Activated T-helper 17 cell treated with anti-CD3 and anti-CD28 coated beads, Interleukin-2, amount 50 U/mL, for 72 hours (primary cell): ENCODE data around the gene SCG5. TPM values are rescaled to one million over a fixed set of nuclear protein-coding genes. Genes with fewer than 3 reads are reported as not detected.

Experiments used
- ATAC-seq: fragments of 150-1000 bp; cut with Tn5 transposase; replicated peaks from 2 replicates; pipeline ENCODE4 v1.10.0; 2021; ENCODE audit warnings: mild to moderate bottlenecking, moderate library complexity
- H3K27ac Mint-ChIP-seq: one replicate; pipeline ENCODE4 v1.8.0; 2022; ENCODE audit warnings: mixed read lengths
- H3K27me3 Mint-ChIP-seq: one replicate; pipeline ENCODE4 v1.8.0; 2022; ENCODE audit warnings: mixed read lengths
- H3K36me3 Mint-ChIP-seq: one replicate; pipeline ENCODE4 v1.8.0; 2022; ENCODE audit warnings: low read depth, mild to moderate bottlenecking, mixed read lengths
- H3K4me1 Mint-ChIP-seq: one replicate; pipeline ENCODE4 v1.8.0; 2022; ENCODE audit warnings: mixed read lengths
- H3K4me3 Mint-ChIP-seq: one replicate; pipeline ENCODE4 v1.8.0; 2022; ENCODE audit warnings: mild to moderate bottlenecking, mixed read lengths
- H3K9me3 Mint-ChIP-seq: one replicate; pipeline ENCODE4 v1.8.0; 2022; ENCODE audit warnings: mixed read lengths
- total RNA-seq, 2 donors: library from RNA; stranded (reverse); gene quantifications; one replicate each; pipeline ENCODE4 v1.2.3, GENCODE V29; 2022

The SCG5 gene
- total RNA-seq, 2 donors from 2014 or later: 2.9 to 3.5 TPM

GRCh38 chr15:32671339-32672325 lies 30.1 kb downstream of the SCG5 start:
- H3K4me1 Mint-ChIP-seq: no peaks in the 10 kb centered on the region
- H3K27me3 Mint-ChIP-seq: no peaks in the 10 kb centered on the region
- H3K9me3 Mint-ChIP-seq: no peaks in the 10 kb centered on the region
- H3K36me3 Mint-ChIP-seq: no peaks in the 10 kb centered on the region
- no peak for ATAC-seq
- no peak overlapping the region for H3K4me3 Mint-ChIP-seq
- no peak overlapping the region for H3K27ac Mint-ChIP-seq

- no peak overlapping the region for H3K4me3 Mint-ChIP-seq
- H3K27me3 Mint-ChIP-seq: no peaks in the 10 kb centered on the region
- no peak overlapping the region for H3K27ac Mint-ChIP-seq
- H3K36me3 Mint-ChIP-seq: no peaks in the 10 kb centered on the region
- no peak for ATAC-seq
- H3K4me1 Mint-ChIP-seq: no peaks in the 10 kb centered on the region
- no peaks in the 10 kb centered on the region for H3K9me3 Mint-ChIP-seq
These were observed 33.2 kb downstream of the SCG5 start for GRCh38 chr15:32674681-32675080.

DNA sequence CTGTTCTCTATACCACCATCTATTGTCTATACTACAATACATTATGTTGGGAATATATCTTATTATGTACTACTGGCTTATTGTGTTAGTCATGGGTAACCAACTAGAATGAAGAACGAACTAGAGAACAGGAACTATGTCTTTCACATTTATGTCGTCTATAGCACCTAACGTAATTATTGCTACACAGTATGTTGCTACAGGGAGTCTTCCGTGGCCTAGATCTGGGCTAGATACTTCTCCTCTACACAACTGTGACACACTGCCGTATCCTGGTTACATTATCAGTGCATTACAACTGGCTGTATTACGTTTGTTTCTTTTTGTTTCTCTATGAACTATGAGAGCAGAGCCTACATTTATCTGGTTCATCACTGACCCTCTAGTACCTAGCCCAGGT lies 34.0 kb downstream of the SCG5 start:
- Mint-ChIP-seq H3K36me3 (no peaks in the 10 kb centered on the region), H3K27me3 (no peaks in the 10 kb centered on the region), H3K9me3 (no peaks in the 10 kb centered on the region), H3K27ac (no peak overlapping the region), H3K4me1 (no peaks in the 10 kb centered on the region), H3K4me3 (no peak overlapping the region)
- ATAC-seq: no peak

GRCh38 chr15:32676169-32676568 lies 34.7 kb downstream of the SCG5 start:
- Mint-ChIP-seq H3K4me1 (no peaks in the 10 kb centered on the region), H3K9me3 (no peaks in the 10 kb centered on the region), H3K27me3 (no peaks in the 10 kb centered on the region), H3K36me3 (no peaks in the 10 kb centered on the region), H3K27ac (no peak overlapping the region), H3K4me3 (no peak overlapping the region)
- ATAC-seq: no peak

- H3K27me3 Mint-ChIP-seq: no peaks in the 10 kb centered on the region
- H3K27ac Mint-ChIP-seq: no peak overlapping the region
- H3K36me3 Mint-ChIP-seq: no peaks in the 10 kb centered on the region
- H3K4me3 Mint-ChIP-seq: no peak overlapping the region
- ATAC-seq: no peak
- no peaks in the 10 kb centered on the region for H3K9me3 Mint-ChIP-seq
- no peaks in the 10 kb centered on the region for H3K4me1 Mint-ChIP-seq
These were observed 35.8 kb downstream of the SCG5 start for GRCh38 chr15:32677238-32677750.

GRCh38 chr15:32679298-32679690 lies 37.8 kb downstream of the SCG5 start:
- Mint-ChIP-seq H3K27ac (no peak overlapping the region), H3K27me3 (no peaks in the 10 kb centered on the region), H3K4me1 (no peaks in the 10 kb centered on the region), H3K4me3 (no peak overlapping the region), H3K9me3 (no peaks in the 10 kb centered on the region), H3K36me3 (no peaks in the 10 kb centered on the region)
- ATAC-seq: no peak

DNA sequence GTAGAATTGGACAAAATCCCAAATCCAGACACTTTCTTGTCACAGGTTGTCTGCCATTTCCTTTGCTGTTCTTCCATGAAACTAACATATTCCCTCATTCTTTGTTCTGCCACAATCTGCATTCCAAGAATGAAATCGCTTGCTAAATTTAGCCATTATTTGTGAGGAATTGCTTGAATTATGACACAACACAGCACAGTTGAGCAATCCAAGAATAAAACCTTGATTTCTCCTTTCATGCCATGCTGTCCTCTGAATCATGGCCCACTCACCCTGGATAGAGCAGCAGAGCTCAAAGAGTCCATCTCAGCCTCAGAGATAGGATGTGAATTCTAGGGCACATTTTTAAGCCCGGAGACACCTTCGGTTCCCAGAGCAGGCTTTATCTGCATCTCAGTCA lies 41.1 kb downstream of the SCG5 start:
- no peak for ATAC-seq
- Mint-ChIP-seq H3K36me3 (no peaks in the 10 kb centered on the region), H3K9me3 (peaks cover 4% of the 10 kb centered on the region), H3K27me3 (no peaks in the 10 kb centered on the region), H3K27ac (no peak overlapping the region), H3K4me1 (no peaks in the 10 kb centered on the region), H3K4me3 (no peak overlapping the region)

DNA sequence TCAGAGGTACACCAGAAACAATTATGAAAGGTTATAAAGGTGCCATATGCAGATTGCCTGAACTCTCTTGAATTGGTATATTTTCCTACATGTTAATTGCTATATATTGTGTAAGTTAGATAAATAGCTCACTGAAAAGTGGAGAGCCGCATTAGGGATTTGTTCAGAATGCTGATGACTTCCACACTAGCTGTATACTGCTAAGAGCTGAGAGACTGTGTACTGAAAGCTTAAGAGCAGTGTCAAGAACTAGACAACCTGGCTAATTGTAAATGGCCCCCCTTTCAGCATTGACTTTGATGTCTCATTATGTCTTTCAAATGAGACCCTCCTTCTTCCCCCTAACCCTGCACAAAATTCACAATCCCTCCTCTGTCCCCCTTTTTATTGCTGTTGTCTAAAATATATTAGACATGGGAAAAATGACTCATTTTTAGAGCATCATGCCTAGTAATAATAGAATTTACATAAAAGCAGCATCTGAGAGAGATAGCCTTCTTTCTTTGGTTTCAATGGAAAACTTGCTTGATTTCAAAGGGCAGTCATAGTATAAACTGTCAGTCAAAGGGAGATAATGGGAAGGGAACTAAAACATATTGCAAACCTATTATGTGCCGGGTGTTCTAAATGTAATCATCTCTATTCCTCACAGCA lies 41.6 kb downstream of the SCG5 start:
- no peak for ATAC-seq
- H3K4me1 Mint-ChIP-seq: no peaks in the 10 kb centered on the region
- H3K27me3 Mint-ChIP-seq: no peaks in the 10 kb centered on the region
- H3K27ac Mint-ChIP-seq: no peak overlapping the region
- peaks cover 4% of the 10 kb centered on the region for H3K9me3 Mint-ChIP-seq
- H3K4me3 Mint-ChIP-seq: no peak overlapping the region
- H3K36me3 Mint-ChIP-seq: no peaks in the 10 kb centered on the region

DNA sequence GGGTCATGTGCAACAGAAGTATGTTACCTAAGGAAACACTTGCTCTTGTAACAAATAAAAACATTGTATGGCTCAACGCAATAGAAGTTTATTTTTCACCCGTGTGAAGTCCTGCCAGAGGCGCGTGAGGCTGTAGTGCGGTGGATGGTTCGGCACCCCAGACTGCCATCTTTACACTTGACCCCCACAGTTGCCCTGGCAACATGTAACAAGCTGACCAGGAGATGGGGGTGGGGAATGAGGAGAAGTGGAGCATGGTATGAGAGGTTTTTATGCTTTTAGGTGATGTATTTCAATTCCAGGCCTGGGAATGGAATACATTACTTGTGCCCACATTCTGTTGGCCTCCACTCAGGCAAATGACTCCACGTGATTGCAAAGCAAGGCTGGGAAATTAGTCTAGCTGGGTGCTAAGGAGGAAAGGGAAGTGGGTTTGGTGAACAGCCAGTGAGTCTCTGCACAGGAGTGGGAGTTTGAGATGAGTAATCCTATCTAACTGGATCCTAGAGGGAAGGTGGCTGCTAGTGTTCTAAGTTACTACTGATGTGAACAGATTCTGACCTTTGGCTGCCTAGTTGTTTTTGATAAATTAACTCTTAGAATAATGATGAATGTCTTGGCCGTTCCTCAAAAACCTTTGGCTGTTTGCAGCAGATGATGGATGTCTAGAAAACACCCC lies 42.5 kb downstream of the SCG5 start:
- Mint-ChIP-seq H3K9me3 (peaks cover 4% of the 10 kb centered on the region), H3K4me3 (no peak overlapping the region)

DNA sequence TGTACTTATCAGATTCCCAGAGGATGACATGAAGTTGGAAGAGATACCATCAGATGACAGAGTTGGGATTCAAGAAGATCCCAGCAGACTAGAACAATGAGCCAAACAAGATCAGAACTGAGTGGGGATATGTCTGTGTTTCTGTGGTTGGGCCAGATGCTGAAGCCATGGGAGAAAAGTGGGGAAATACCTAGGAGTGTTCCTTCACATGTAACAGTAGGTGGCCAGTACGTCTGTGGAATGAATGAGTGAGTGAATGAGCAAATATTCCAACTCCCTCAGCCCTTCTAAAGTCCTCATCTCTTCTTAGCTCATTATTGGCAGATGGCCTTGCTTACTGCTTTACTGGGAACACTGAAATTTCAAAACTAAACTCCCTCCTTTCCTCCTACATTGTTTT lies 44.1 kb downstream of the SCG5 start:
- H3K4me3 Mint-ChIP-seq: no peak overlapping the region
- no peaks in the 10 kb centered on the region for H3K36me3 Mint-ChIP-seq
- H3K9me3 Mint-ChIP-seq: peaks cover 4% of the 10 kb centered on the region
- H3K4me1 Mint-ChIP-seq: no peaks in the 10 kb centered on the region
- ATAC-seq: no peak
- no peak overlapping the region for H3K27ac Mint-ChIP-seq
- no peaks in the 10 kb centered on the region for H3K27me3 Mint-ChIP-seq

More for the DNA sequence above, 42.5 kb downstream of the SCG5 start:
- no peaks in the 10 kb centered on the region for H3K4me1 Mint-ChIP-seq
- no peaks in the 10 kb centered on the region for H3K27me3 Mint-ChIP-seq
- H3K36me3 Mint-ChIP-seq: no peaks in the 10 kb centered on the region
- no peak overlapping the region for H3K27ac Mint-ChIP-seq
- peak; percentile 79 for ATAC-seq

DNA sequence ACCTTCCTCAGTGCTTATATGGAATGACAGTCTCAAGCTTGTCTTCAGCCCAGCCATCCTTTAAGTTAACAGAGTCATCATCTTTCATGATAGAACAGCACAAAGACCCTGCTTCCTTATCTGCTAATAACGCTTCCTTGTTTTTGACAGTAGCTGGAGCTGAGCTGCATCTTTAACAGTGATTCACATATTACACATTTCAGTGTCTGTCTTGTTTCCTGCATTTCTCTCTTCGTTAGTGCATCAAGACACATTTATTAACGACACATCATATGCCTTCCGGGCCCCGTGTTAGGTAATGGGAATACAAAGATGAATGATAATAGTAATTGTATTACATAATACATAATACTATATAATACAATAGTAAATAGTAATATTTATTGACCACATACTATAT lies 46.0 kb downstream of the SCG5 start:
- no peaks in the 10 kb centered on the region for H3K4me1 Mint-ChIP-seq
- H3K27me3 Mint-ChIP-seq: no peaks in the 10 kb centered on the region
- no peak for ATAC-seq
- no peak overlapping the region for H3K27ac Mint-ChIP-seq
- H3K4me3 Mint-ChIP-seq: no peak overlapping the region
- H3K9me3 Mint-ChIP-seq: peaks cover 4% of the 10 kb centered on the region
- H3K36me3 Mint-ChIP-seq: no peaks in the 10 kb centered on the region

GRCh38 chr15:32688151-32688639 lies 46.7 kb downstream of the SCG5 start:
- no peak overlapping the region for H3K27ac Mint-ChIP-seq
- no peaks in the 10 kb centered on the region for H3K36me3 Mint-ChIP-seq
- H3K9me3 Mint-ChIP-seq: peaks cover 4% of the 10 kb centered on the region
- H3K4me3 Mint-ChIP-seq: no peak overlapping the region
- H3K27me3 Mint-ChIP-seq: no peaks in the 10 kb centered on the region
- H3K4me1 Mint-ChIP-seq: no peaks in the 10 kb centered on the region
- ATAC-seq: no peak

DNA sequence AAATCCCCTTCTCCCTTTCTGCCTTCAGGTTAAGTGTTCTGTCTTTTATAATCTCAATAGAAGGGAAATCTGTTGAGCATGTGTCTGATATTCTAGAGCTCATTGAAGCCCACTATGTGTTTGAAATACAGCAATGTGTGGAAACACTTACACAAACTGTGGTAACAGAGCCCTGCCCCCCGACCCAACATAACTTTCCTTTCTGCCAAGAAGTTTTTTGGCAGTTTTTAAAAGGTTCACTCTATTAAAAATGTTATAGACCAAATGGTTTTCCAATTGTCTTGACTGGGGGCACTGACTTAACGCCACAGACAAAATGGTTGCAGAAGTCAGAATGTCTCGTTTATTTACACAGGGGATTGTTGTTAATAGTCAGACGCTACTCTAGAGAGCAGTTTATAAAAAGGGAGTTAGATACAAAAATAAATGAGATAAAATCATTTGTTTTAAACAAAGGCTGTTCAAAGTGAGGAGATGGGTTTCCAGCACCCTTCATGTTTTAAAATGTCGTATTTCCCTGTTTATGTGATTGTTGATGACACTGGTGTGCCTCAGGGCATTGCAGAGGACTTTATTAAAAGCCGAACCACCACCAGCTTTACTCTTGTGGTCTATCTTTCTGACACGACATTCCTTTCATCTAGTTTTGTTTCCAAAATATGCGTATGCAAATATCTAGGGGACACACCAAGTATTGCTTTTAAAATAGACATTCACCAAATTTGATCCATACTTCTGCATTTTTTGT lies 49.6 kb downstream of the SCG5 start:
- Mint-ChIP-seq H3K27me3 (no peaks in the 10 kb centered on the region), H3K36me3 (no peaks in the 10 kb centered on the region), H3K9me3 (peaks cover 4% of the 10 kb centered on the region), H3K4me3 (no peak overlapping the region), H3K27ac (no peak overlapping the region), H3K4me1 (no peaks in the 10 kb centered on the region)
- ATAC-seq: no peak

DNA sequence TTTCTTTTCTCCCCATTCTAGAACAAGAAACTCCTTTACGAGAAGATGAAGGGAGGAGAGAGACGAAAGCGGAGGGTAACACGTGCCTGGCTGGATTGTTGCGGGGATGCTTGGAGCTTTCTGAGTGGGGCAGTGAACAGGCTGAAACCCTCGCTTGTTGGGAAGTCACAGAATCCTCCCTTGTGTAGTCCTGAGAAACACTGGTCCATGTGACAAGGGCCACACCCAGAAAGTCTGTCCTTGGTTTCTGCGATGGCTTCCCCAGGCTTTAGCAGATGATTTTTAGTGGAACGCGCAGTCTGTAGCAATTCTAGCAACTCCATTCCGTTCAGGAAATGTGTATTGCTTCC lies 50.2 kb downstream of the SCG5 start:
- H3K4me1 Mint-ChIP-seq: no peaks in the 10 kb centered on the region
- no peaks in the 10 kb centered on the region for H3K36me3 Mint-ChIP-seq
- no peak overlapping the region for H3K27ac Mint-ChIP-seq
- no peak for ATAC-seq
- H3K4me3 Mint-ChIP-seq: no peak overlapping the region
- H3K9me3 Mint-ChIP-seq: peaks cover 1% of the 10 kb centered on the region
- H3K27me3 Mint-ChIP-seq: no peaks in the 10 kb centered on the region
